Osteoblast (primary cell): ENCODE data around the gene PITPNC1. TPM values are rescaled to one million over a fixed set of nuclear protein-coding genes. Genes with fewer than 3 reads are reported as not detected.
"Not testable (repeated sequence)": the region's sequence is repeated elsewhere in the genome, so short reads cannot be mapped to it uniquely, and the experiment has no call there.

Experiments
- DNase-seq: peaks from one replicate; pipeline ENCODE4 v3.0.0; 2011; ENCODE audit warnings: low spot score, mixed read lengths; ENCODE audit not compliant: insufficient read length; ENCODE audit errors: missing footprints
- H2AFZ ChIP-seq: 2 replicates; pipeline ENCODE4 v1.6.0; 2011; ENCODE audit warnings: mild to moderate bottlenecking, low read length
- H3K27ac ChIP-seq: 2 replicates; pipeline ENCODE4 v1.5.1; 2011; ENCODE audit warnings: mild to moderate bottlenecking, low read depth, low read length, moderate library complexity
- H3K27me3 ChIP-seq: 2 replicates; pipeline ENCODE4 v1.6.0; 2012; ENCODE audit warnings: mild to moderate bottlenecking, control low read depth, inconsistent platforms, low read length, moderate library complexity; ENCODE audit not compliant: insufficient read depth
- H3K36me3 ChIP-seq: 2 replicates; pipeline ENCODE4 v1.5.1; 2011; ENCODE audit warnings: mild to moderate bottlenecking, low read length, control low read depth, moderate library complexity; ENCODE audit not compliant: insufficient read depth
- H3K4me1 ChIP-seq: 2 replicates; pipeline ENCODE4 v1.5.1; 2011; ENCODE audit warnings: mild to moderate bottlenecking, low read length, control low read depth, moderate library complexity; ENCODE audit not compliant: insufficient read depth
- H3K4me2 ChIP-seq: 2 replicates; pipeline ENCODE4 v1.6.0; 2011; ENCODE audit warnings: mild to moderate bottlenecking, low read length; ENCODE audit not compliant: insufficient read depth
- H3K4me3 ChIP-seq: fragments of 200-600 bp; sonication (generic); 3 replicates; pipeline ENCODE4 v1.5.1; 2012; ENCODE audit warnings: mild to moderate bottlenecking, low read length, inconsistent platforms; ENCODE audit not compliant: insufficient read depth
- H3K79me2 ChIP-seq: 2 replicates; pipeline ENCODE4 v1.6.0; 2012; ENCODE audit warnings: mild to moderate bottlenecking, low read length, control low read depth, inconsistent platforms; ENCODE audit not compliant: insufficient read depth
- H3K9me3 ChIP-seq: 2 replicates; pipeline ENCODE4 v1.5.1; 2011; ENCODE audit warnings: low read depth, low read length, control low read depth
- H4K20me1 ChIP-seq: 2 replicates; pipeline ENCODE4 v1.6.0; 2012; ENCODE audit warnings: mild to moderate bottlenecking, low read length, control low read depth; ENCODE audit not compliant: insufficient read depth
- CTCF ChIP-seq: IDR thresholded peaks from 2 replicates; pipeline ENCODE4 v1.5.1; 2011; ENCODE audit warnings: mild to moderate bottlenecking, low read depth, low read length, moderate library complexity; ENCODE audit errors: extremely low read depth
- total RNA-seq: library from RNA; depleted of rRNA; stranded (reverse); fragments of >200 nt; gene quantifications from 2 replicates; pipeline ENCODE4 v1.2.3, GENCODE V29; 2012

Gene PITPNC1
- total RNA-seq, 1 donor = 6.2 TPM

- Histone ChIP-seq H3K4me2 (no peak overlapping the region), H2AFZ (no peak overlapping the region), H3K4me3 (no peak overlapping the region), H3K79me2 (no peaks in the 10 kb centered on the region), H3K36me3 (no peaks in the 10 kb centered on the region), H4K20me1 (no peaks in the 10 kb centered on the region), H3K9me3 (no peaks in the 10 kb centered on the region), H3K27me3 (no peaks in the 10 kb centered on the region), H3K4me1 (peaks cover 2% of the 10 kb centered on the region), H3K27ac (no peak overlapping the region)
- no peak for DNase-seq
- no peak for TF ChIP-seq CTCF
Observed at GRCh38 chr17:67514998-67515397, 137.9 kb downstream of the PITPNC1 start.

- no peak overlapping the region for H3K4me2 ChIP-seq
- H3K36me3 ChIP-seq = no peaks in the 10 kb centered on the region
- no peaks in the 10 kb centered on the region for H3K79me2 ChIP-seq
- H3K4me1 ChIP-seq = peaks cover 4% of the 10 kb centered on the region
- no peak overlapping the region for H3K27ac ChIP-seq
- no peak overlapping the region for H3K4me3 ChIP-seq
- no peaks in the 10 kb centered on the region for H3K27me3 ChIP-seq
- TF ChIP-seq CTCF = no peak
- DNase-seq = no peak
- H3K9me3 ChIP-seq = no peaks in the 10 kb centered on the region
- H2AFZ ChIP-seq = no peak overlapping the region
- no peaks in the 10 kb centered on the region for H4K20me1 ChIP-seq
Observed at GRCh38 chr17:67515490-67516083, 138.5 kb downstream of the PITPNC1 start.

- not testable (repeated sequence) for H3K4me3 ChIP-seq, H2AFZ ChIP-seq, H3K4me2 ChIP-seq, H3K27me3 ChIP-seq, H3K9me3 ChIP-seq, H3K27ac ChIP-seq, H3K36me3 ChIP-seq, DNase-seq, H4K20me1 ChIP-seq, H3K79me2 ChIP-seq, H3K4me1 ChIP-seq
Observed at GRCh38 chr17:67516571-67516970, 139.5 kb downstream of the PITPNC1 start.

- no peak overlapping the region for H2AFZ ChIP-seq
- no peaks in the 10 kb centered on the region for H3K36me3 ChIP-seq
- DNase-seq = no peak
- H3K4me3 ChIP-seq = no peak overlapping the region
- no peaks in the 10 kb centered on the region for H3K9me3 ChIP-seq
- H3K79me2 ChIP-seq = no peaks in the 10 kb centered on the region
- H3K27me3 ChIP-seq = no peaks in the 10 kb centered on the region
- peaks cover 9% of the 10 kb centered on the region for H3K4me1 ChIP-seq
- no peak overlapping the region for H3K4me2 ChIP-seq
- H3K27ac ChIP-seq = no peak overlapping the region
- no peak for TF ChIP-seq CTCF
- no peaks in the 10 kb centered on the region for H4K20me1 ChIP-seq
Observed at GRCh38 chr17:67517325-67517724, 140.2 kb downstream of the PITPNC1 start.
